ENCODE data around the gene CPNE1. TPM values are rescaled to one million over a fixed set of nuclear protein-coding genes. Genes with fewer than 3 reads are reported as not detected.
"Not testable (repeated sequence)": the region's sequence is repeated elsewhere in the genome, so short reads cannot be mapped to it uniquely, and the experiment has no call there.

CPNE1 gene
- total RNA-seq (100 to 1,000 TPM; 215 to 250 TPM), total RNA-seq (89.7 to 107 reads per million in 2 donors)

- Mint-ChIP-seq H3K27me3 (no peaks in the 10 kb centered on the region), H3K36me3 (ENCODE audit: low read depth) (no peaks in the 10 kb centered on the region), H3K27ac (peak within 1 kb of the TSS; percentile 99), H3K4me3 (peak within 1 kb of the TSS; percentile 91), H3K4me1 (peaks cover 42% of the 10 kb centered on the region)
- ATAC-seq (peak; percentile 80), DNase-seq (peak; percentile 87 to 89 (median 89))
- no peaks in the 10 kb centered on the region for H3K9me3 ChIP-seq (ENCODE audit: control insufficient read depth, low read length, poor library complexity, severe bottlenecking)
These were observed at the start of gene CPNE1, which contains the start of gene RBM12 for GRCh38 chr20:35664466-35665206. CPNE1 (minus strand) TSS chr20:35664900; CDS start chr20:35632923, 31,977 bp downstream. RBM12 (minus strand) TSS chr20:35664900; CDS start chr20:35655322, 9,578 bp downstream.

DNA sequence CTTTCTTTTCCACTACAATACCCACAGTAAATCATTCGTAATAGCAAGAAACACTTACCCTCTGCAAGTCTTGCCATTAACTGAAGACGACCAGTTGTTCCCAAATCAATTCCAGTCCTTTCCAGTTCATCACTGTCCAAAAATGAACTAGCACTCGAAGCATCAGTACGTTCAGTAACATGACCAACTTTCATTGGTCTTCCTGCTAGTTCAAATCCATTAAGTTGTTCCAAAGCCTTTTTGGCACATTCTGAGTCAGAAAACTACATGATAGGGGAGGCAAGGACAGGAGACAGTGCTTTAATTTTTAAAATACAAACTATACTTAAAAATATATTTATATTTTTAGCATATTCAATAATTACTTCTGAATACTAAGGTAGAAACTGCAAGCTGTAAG is 49.4 kb upstream of the CPNE1 start:
- no peak for ATAC-seq
- Mint-ChIP-seq H3K36me3 (ENCODE audit: low read depth) (peaks cover 9% of the 10 kb centered on the region), H3K27ac (peak overlapping the region; percentile 80), H3K27me3 (no peaks in the 10 kb centered on the region), H3K4me1 (peaks cover 35% of the 10 kb centered on the region), H3K4me3 (no peak overlapping the region)
- no peaks in the 10 kb centered on the region for H3K9me3 ChIP-seq (ENCODE audit: control insufficient read depth, low read length, poor library complexity, severe bottlenecking)
- DNase-seq: no peak

GRCh38 chr20:35713120-35713519 is 48.4 kb upstream of the CPNE1 start:
- Mint-ChIP-seq H3K4me1 (peaks cover 36% of the 10 kb centered on the region), H3K27ac (peak overlapping the region; percentile 80)
- ATAC-seq; DNase-seq; H3K27me3 Mint-ChIP-seq; H3K9me3 ChIP-seq (ENCODE audit: control insufficient read depth, low read length, poor library complexity, severe bottlenecking); H3K36me3 Mint-ChIP-seq (ENCODE audit: low read depth); H3K4me3 Mint-ChIP-seq: not testable (repeated sequence)

- DNase-seq (no peak), ATAC-seq (peak; percentile 26)
- H3K4me3 Mint-ChIP-seq: peak overlapping the region; percentile 73
- H3K27me3 Mint-ChIP-seq: no peaks in the 10 kb centered on the region
- H3K27ac Mint-ChIP-seq: peak overlapping the region; percentile 80
- no peaks in the 10 kb centered on the region for H3K9me3 ChIP-seq (ENCODE audit: control insufficient read depth, low read length, poor library complexity, severe bottlenecking)
- H3K4me1 Mint-ChIP-seq: peaks cover 34% of the 10 kb centered on the region
- peaks cover 9% of the 10 kb centered on the region for H3K36me3 Mint-ChIP-seq (ENCODE audit: low read depth)
These were observed 47.0 kb upstream of the CPNE1 start for GRCh38 chr20:35711588-35712209.

DNA sequence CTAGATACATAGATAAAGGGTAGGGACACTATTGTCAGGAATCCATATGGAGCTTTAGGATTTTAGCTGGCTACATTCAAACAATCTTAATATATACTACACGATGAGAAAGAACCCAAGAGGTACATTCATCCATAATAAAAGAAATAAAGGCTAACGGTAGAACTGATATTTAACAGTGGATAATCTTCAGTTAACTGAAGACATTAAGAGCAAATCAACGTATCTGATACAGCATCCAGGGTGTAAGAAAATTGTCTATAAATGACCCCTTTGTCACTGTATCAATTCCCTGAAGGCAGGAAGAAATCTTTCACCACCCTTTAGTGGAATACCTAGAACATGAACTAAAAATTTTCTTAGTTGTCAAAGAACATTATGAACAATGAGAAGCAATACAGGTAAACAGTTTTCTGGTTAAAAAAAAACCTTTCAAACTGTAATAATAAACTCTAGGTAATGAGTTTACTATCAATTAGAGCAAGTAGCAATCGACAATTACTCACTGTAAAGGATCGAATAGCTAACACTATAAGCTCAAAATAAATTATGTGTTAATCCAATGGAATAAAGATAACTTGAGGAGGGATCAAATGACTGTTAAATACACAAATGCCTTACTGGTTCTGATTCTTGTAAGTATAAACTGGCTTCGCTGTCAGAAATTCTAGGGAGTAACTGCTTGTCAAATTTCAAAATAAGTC is 46.3 kb upstream of the CPNE1 start:
- peaks cover 32% of the 10 kb centered on the region for H3K4me1 Mint-ChIP-seq

DNA sequence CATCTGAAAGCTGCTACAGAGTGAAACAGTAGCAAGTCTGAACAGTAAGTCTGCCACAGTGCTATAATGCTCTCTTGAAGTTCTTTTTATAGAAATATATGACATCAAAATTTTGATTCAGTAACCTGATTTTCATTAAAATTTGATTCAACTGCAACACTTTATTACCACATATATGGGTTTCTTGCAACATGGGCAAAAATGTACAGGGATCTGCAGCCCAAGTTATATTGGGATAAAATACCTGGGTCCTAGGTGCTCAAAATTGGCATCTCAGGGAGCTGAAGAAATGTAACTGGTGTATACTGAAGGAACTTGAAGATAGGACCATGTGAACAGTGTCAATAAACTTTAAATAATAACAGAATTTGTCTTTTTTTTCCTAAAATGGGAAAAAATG is 45.3 kb upstream of the CPNE1 start:
- Mint-ChIP-seq H3K27me3 (no peaks in the 10 kb centered on the region), H3K4me3 (no peak overlapping the region), H3K27ac (no peak overlapping the region), H3K4me1 (peaks cover 27% of the 10 kb centered on the region), H3K36me3 (ENCODE audit: low read depth) (peaks cover 6% of the 10 kb centered on the region)
- DNase-seq: no peak
- no peaks in the 10 kb centered on the region for H3K9me3 ChIP-seq (ENCODE audit: control insufficient read depth, low read length, poor library complexity, severe bottlenecking)
- no peak for ATAC-seq

More for the DNA sequence above, 46.3 kb upstream of the CPNE1 start:
- Mint-ChIP-seq H3K36me3 (ENCODE audit: low read depth) (peaks cover 6% of the 10 kb centered on the region), H3K27ac (peak overlapping the region; percentile 80), H3K4me3 (peak overlapping the region; percentile 73), H3K27me3 (no peaks in the 10 kb centered on the region)
- ATAC-seq: no peak
- DNase-seq: no peak
- H3K9me3 ChIP-seq (ENCODE audit: control insufficient read depth, low read length, poor library complexity, severe bottlenecking): no peaks in the 10 kb centered on the region

DNA sequence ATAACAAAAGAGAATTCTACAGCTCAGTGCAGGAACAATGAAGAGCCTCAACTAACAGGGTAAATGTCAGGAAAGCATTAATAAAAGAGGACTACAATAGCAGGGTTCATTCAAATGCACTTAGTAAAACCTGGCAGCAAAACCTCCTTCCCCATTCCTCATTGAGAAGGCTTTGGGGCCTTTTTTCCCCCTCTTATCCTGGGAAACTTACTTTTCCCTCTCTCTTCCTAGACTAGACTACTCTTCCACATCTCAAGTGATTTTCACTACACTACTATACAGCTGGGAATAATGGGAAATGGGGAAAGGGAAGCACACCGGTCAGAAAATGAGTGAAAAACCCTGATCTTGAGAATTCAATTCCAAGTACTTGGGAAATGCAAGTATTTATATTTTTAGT is 44.6 kb upstream of the CPNE1 start:
- no peak for DNase-seq
- no peak overlapping the region for H3K4me3 Mint-ChIP-seq

DNA sequence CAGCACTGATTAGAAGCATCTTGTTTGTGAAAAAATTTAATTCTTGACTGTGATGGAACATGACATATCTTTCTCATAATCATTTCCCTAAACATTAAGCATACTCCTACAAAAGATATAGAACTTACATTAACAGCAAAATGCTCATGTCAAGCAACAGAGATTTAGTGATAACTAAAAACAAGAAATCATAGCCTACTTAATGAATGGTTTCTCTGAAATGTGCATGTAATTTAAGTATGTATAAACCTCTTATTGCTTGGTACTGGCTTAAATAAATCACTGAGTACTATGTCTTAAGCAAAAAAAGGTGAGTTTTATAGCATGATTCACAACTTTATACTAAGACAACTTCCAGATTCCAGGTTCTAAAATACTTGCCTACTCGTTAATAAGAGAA is 43.8 kb upstream of the CPNE1 start:
- Mint-ChIP-seq H3K4me3 (no peak overlapping the region), H3K4me1 (peaks cover 28% of the 10 kb centered on the region), H3K36me3 (ENCODE audit: low read depth) (peaks cover 4% of the 10 kb centered on the region), H3K27me3 (no peaks in the 10 kb centered on the region), H3K27ac (peak overlapping the region; percentile 66)
- H3K9me3 ChIP-seq (ENCODE audit: control insufficient read depth, low read length, poor library complexity, severe bottlenecking): no peaks in the 10 kb centered on the region
- ATAC-seq (no peak), DNase-seq (no peak)

More for the DNA sequence above, 44.6 kb upstream of the CPNE1 start:
- H3K27ac Mint-ChIP-seq: peak overlapping the region; percentile 66
- peaks cover 30% of the 10 kb centered on the region for H3K4me1 Mint-ChIP-seq
- H3K27me3 Mint-ChIP-seq: no peaks in the 10 kb centered on the region
- no peaks in the 10 kb centered on the region for H3K9me3 ChIP-seq (ENCODE audit: control insufficient read depth, low read length, poor library complexity, severe bottlenecking)
- ATAC-seq: no peak
- peaks cover 6% of the 10 kb centered on the region for H3K36me3 Mint-ChIP-seq (ENCODE audit: low read depth)

DNA sequence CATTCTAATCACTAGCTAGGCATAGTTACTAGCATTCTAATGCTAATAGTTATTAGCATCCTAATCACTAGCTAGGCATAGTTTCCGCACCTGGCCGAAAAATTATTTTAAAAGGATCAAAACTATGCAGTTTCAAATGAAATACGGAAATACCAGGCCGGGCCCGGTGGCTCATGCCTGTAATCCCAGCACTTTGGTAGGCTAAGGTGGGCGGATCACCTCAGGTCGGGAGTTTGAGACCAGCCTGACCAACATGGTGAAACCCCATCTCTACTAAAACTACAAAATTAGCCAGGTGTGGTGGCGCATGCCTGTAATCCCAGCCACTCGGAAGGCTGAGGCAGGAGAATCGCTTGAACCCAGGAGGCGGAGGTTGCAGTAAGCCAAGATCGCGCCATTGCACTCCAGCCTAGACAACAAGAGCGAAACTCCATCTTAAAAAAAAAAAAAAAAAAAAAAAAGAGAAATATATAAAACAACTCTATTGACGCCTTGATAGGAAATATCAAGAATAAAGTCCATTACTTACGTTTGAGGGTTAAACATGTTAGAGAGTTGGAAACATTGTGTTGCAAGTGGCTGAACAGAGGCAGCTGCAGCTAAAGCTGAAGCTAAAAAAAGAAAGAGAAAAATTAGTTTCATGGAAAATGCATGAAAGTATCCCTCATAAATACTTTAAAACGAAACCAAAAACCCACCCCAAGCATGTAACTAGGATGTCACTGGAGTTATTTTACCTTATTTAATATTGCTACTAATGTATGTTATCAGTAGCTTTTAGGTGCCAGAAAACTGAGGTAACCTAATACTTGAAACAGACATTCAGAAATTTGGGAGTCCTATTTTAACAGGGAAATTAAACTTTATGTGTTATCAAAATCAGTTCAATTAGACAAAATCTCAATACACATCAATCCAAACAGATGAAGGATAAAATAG is 42.2 kb upstream of the CPNE1 start:
- not testable (repeated sequence) for H3K9me3 ChIP-seq (ENCODE audit: control insufficient read depth, low read length, poor library complexity, severe bottlenecking); H3K27me3 Mint-ChIP-seq; ATAC-seq; DNase-seq; H3K36me3 Mint-ChIP-seq (ENCODE audit: low read depth); H3K4me3 Mint-ChIP-seq
- peak overlapping the region; percentile 63 for H3K27ac Mint-ChIP-seq
- peaks cover 25% of the 10 kb centered on the region for H3K4me1 Mint-ChIP-seq

DNA sequence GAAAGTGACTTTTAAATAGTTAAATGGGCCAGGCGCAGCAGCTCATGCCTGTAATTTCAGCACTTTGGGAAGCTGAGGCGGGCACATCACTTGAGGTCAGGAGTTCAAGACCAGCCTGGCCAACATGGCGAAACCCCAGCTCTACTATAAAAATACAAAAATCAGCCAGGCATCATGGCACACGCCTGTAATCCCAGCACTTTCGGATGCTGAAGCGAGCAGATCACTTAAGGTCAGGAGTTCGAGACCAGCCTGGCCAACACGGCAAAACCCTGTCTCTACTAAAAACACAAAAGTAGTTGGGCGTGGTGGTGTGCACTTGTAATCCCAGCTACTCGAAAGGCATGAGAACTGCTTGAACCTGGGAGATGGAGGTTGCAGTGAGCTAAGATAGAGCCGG is 41.2 kb upstream of the CPNE1 start:
- ATAC-seq; H3K4me3 Mint-ChIP-seq; H3K9me3 ChIP-seq (ENCODE audit: control insufficient read depth, low read length, poor library complexity, severe bottlenecking); H3K27me3 Mint-ChIP-seq; DNase-seq; H3K36me3 Mint-ChIP-seq (ENCODE audit: low read depth): not testable (repeated sequence)
- peaks cover 17% of the 10 kb centered on the region for H3K4me1 Mint-ChIP-seq
- peak overlapping the region; percentile 69 for H3K27ac Mint-ChIP-seq

DNA sequence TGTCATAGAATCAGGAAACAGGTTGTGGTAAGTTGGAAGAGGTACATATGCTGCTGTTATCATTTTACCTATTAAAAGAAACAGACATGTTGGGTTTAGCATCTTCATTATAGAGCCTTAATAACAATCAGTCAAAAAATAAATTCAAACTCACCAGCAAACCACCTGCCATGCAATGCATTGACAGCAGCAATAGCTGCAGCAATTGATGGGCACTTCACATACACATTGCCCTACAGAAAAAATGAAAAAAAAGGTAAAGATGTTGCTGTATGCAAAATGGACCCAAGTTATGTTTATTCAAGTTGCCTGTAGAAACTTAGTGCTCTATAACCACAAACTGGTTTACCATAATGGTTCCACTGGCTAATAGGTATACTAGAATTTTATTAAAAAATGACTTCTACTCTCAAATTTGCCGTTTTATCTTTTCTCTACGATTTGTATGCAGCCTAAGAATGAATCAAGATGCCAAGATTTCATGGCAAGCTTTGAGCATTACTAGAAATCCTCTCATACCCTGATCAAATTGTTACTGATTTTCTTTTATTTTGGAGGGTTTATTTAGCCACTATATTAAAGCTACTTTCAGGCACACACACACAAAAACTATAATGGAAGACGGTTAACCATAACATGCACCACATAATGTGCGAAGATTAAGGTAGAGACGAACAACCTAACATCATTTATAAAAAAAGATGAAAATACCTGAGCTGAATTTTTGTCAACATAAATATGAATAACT is 40.0 kb upstream of the CPNE1 start:
- Mint-ChIP-seq H3K4me1 (peaks cover 20% of the 10 kb centered on the region), H3K36me3 (ENCODE audit: low read depth) (no peaks in the 10 kb centered on the region), H3K27ac (peak overlapping the region; percentile 81), H3K27me3 (no peaks in the 10 kb centered on the region), H3K4me3 (peak overlapping the region; percentile 63)
- no peak for ATAC-seq
- no peak for DNase-seq
- H3K9me3 ChIP-seq (ENCODE audit: control insufficient read depth, low read length, poor library complexity, severe bottlenecking): no peaks in the 10 kb centered on the region
